HG03108 (cell line): Measurements from ENCODE around the gene GSC.

Experiments used
- ATAC-seq: cut with Tn5 transposase; IDR thresholded peaks from one replicate; pipeline ENCODE4 v1.9.1; 2021; ENCODE audit warnings: moderate library complexity; ENCODE audit not compliant: unreplicated experiment

Gene GSC

GRCh38 chr14:94772548-94772947 is 2.6 kb upstream of the GSC start:
- ATAC-seq, result no peak

DNA sequence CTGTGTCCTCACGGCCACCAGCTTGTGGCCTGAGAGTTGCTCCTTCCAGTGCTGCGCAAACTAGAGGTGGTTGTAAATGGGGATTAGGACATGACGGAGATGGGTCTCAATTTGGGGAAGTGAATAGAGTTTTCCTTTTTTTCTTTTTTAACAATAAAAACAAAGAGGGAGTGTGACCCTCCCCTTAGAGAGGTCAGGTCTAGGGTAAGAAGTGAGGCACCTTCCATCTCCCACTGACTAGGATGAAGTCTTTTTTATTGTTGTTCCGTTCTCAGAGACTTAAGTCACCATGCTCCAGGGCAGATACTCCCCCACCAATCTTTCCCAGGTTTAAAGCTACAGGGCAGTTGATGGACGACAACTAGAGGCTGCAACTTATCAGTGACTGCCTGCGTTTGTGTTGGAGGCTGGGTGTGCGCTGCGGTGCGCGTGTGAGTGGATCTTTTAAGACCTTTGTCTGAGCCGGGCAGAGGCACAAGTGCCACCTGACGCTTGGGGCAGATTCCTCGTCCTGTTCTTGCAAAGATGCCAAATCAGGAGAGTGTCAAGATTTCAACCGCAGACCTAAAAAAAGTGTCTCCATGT is 2.1 kb upstream of the GSC start:
- no peak for ATAC-seq

- ATAC-seq, result no peak
Observed at GRCh38 chr14:94771158-94771905, 1.4 kb upstream of the GSC start.

DNA sequence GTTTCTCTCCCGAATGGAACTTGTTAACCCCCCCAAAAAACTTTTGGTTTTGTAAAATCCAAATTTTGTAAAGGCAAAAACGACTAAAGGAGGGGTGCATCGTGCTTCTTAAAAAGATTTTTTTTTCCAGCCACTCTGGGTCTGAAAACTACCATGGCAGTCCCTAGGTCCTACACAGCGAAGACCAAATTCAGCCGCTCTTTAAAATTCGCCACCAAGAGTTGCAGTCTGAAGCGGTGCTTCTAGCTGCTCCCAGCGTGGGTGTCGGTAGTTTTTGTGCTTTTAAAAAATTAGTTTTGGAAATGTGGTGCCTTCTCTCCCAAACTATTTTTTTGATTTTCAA is 873 bp upstream of the GSC start:
- no peak for ATAC-seq

DNA sequence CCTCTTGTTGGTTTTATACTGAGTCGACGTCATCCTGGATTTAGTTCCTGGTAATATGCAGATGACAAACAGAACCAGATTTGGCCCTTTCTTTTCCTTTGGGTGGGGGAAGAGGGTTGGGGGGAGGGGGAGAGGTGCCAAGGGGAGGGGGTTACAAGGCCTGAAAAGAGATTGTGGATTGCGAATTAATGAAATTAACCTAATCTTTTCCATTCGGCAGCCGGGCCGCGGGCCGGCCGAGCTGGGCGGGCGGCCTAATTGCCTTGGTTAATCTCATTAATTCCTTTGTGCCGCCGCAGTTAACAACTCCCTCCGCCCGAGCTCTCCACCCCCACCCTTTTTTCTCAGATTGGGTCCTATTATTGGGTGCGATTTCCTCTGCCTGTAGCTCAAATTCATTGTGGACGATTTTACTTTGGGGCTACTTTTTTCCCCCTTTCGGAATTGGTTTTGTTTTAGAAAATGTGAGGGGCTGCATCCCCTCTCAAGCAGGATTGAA is 387 bp upstream of the GSC start:
- no peak for ATAC-seq

DNA sequence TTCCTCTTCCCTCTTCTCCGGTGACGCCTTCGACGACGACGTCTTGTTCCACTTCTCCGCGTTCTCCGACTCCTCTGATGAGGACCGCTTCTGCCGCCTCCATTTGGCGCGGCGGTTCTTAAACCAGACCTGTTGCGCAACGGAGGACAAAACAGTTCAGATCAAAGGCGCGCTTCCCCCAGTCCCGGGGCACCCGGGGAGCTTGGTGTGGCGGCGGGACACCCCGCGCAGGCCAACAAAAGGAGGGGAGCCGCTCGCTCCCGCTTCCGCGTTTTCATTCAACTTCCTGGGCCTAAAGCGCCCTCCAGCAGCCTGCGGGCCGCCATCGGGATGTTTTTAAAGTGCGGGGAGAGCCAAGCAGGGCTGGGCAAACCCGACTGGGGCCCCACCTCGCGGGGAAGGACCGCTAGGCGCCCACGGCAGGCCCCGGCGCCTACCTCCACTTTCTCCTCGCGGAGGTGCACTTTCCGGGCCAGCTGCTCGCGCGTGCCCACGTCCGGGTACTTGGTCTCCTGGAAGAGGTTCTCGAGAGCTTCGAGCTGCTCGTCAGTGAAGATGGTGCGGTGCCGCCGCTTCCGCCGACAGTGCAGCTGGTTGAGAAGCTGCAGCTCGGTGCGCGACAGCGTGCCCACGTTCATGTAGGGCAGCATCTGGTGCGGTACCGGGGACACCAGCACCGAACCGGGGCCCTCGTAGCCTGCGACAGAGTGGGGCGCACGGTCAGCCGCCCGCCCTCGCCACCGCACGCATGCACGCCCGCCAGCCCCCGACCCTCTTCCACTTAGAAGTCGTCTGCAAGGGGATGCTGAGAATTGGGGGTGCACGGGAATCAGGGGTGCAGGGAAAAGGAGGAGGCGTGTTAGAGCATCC is 1.2 kb downstream of the GSC start:
- no peak for ATAC-seq

DNA sequence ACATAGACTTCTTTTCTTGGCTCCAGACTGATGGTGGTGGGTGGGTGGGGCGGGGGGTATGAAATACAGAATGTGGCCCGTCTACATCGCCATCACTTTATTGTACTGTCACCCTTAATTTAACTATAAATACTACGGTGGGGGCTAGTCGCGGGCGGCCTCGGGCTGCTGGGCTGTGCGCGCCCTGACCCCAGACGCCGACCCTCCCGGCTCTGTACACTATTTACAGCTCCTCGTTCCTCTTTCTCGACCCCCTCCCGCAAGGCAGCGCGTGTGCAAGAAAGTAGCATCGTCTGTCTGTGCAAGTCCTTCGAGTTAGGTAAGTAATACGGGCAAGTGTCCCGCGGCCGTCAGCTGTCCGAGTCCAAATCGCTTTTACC is 1.8 kb downstream of the GSC start:
- no peak for ATAC-seq

DNA sequence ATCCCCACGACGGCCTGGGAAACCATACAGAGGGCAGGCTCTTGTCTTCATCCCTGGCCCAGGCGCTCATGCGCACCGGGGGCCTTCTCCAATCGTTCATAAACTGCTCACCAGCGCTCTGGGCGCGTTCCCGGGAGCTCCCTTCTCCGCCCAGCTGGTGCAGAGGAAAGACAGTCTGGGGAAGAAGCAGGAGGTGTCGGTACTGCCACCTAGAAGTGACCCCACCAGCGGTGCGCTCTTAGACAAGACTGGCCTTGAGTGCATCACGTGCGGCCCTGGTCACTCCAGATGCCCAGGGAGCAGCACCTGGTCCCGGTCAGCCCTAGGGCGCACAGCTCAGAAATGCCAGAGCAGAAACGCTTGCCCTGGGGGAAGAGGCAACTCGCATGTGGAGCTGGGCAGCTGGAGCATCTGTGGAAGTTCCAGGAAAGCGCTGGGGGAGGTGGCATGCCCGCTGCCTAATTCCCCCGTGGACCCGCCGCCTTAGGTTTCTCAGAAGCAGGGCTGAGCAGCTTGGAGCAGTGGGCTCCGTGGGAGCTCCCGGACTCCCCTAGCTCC is 2.5 kb downstream of the GSC start:
- ATAC-seq, result no peak

GRCh38 chr14:94764573-94764972 is 5.3 kb downstream of the GSC start:
- ATAC-seq, result no peak

DNA sequence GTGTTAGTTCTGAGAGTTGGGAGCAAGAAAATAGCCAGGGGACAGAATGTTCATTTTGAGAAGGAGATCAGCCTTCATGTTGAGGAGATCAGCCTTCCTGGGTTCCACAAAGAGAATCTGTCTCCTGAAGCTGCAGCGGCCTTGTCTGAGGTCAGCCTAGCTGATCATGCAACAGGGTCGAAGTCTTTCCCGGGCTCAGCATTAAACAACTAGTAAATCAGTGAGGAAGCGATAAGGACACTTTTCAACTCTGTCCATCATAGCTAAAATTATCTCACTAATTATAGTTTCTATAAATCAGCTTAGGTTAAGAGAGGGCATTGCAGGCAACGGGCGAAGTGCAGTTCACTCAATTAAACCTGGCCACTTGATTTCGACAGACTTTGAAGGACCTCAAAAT is 7.5 kb downstream of the GSC start:
- no peak for ATAC-seq

DNA sequence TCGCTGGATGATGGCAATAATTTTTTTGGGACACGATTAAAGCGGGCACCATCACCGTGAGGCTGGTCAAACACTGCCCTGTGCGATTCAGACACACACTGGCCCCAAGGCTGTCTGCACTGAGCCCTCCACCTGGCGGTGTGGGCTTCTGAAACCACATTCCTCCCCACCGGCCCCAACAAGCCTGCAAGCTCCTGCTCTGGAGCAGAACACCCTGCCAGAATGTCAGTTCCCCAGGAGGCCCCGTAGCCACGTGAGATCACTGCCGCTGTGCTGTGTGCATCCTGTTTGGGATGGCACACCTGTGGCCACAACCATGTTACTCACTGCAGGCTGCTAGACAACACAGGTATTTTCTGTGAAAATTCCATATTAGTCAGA is 7.9 kb downstream of the GSC start:
- ATAC-seq, result no peak

- no peak for ATAC-seq
Observed at GRCh38 chr14:94761348-94761996, 8.4 kb downstream of the GSC start.

DNA sequence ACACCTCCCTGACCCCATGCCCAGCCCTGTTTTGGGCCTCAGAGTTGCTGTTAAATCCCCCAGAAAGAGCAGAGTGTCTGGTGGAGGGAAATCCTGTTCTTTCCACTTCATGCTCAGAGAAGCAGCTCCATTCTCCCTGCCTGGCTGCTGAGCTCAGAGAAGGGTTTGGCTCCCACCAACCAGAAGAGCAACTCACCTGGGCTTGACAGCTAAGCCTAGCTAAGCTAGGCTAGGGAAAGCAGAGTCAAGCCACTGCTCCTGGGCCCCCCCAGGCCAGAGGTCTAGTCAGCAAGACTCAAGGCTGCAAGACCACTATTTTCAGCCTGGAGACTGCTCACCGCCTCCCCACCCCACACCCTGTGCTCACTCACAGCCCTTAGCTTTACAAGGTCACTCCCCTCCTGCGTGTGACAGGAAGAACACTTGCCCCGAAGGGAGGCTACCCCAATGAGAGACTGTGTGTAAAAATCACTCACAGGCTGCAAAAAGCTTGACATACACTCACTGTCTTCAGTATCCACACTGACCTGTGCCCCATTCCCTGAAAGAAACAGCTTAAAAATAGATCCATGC is 13.5 kb downstream of the GSC start:
- no peak for ATAC-seq

DNA sequence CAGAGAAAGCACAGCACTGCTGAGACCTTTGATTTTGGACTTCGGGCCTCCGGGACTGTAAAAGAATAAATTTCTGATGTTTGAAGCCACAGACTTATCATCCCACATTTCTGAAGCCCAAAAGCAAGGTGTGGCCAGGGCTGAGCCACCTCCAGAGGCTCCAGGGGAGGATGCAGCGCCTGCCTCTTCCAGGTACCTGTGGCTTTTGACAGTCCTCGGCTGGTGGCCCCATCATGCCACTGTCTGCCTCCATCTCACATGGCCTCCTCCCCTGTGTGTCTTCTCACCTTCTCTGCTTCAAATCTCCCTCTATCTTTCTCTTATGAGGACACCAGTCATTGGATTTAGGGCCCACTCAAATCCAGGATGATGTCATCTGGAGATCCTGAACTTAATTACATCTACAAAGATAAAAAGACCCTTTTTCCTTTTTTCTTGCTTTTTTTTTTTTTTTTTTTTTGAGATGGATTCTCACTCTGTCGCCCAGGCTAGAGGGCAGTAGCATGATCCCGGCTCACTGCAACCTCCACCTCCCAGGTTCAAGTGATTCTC is 15.4 kb downstream of the GSC start:
- ATAC-seq, result no peak

DNA sequence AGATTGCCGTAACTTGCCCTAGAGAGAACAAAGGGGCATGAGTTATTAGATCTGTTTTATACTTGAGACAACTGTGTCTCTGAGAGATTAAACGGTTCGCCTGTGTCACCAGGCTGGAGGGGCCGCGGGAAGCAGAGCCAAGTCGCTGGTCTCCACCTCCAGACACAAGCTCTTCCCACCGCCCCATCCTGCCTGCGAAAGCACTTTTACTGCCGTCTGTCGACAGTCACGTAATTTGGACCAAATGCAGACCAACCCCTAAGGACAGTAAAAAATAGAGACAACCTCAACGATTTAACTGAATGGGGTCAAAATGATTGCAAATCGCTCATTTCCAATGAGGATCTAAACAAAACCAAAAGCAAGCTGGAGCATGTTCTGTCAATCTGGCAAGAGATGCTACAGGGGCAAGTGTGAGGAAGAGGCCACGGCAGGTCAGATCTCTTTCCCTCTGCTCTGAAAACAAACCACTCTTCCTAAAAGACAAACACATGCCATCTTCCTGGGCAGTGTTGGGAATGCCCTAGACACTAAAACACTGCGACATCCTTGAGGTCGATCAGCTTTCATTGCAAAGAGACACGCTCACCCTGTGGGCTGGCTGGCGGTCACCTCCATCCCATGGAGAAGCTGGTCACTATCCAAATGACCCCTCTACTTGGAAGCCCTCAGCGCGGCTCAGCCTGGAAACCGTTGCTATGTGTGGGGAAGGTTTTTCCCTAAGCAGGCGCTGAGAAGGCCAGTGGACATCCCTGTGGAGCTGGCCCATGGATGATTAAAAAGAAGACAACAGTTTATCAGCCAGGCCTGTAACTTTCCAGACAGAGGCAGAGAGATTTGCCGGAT is 17.1 kb downstream of the GSC start:
- no peak for ATAC-seq

- ATAC-seq, result no peak
Observed at GRCh38 chr14:94751956-94752355, 18.0 kb downstream of the GSC start.

GRCh38 chr14:94751321-94751720 is 18.6 kb downstream of the GSC start:
- ATAC-seq, result no peak

GRCh38 chr14:94750371-94750770 is 19.5 kb downstream of the GSC start:
- ATAC-seq, result no peak

DNA sequence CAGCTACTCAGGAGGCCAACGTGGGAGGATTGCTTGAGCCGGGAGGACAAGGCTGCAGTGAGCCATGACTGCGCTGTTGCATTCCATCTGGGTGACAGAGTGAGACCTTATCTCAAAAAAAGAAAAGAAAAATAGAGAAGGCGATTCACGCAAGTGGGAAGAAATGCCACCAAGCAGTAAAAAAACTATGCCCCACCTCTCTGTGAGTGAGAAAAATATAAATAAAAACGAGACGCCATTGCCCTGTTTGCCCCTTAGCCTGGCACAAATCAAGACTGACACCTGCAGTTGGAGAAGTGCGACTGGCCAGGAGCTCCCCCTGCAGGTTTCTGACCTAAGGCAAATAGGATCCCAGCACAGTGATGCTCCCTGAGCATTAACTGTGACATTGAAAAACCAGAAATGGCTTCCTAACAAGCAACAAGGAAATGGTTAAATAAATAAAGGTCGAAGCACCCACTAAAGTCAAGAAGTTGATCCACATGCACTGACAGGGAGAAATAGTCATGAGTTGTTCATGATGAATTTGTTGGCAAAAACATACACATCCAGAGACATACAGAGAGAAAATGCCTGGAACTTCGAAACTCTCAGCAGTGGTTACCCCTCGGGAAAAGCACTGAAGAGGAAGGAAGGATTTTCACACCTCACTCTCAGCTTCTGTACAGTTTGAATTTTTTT is 21.1 kb downstream of the GSC start:
- no peak for ATAC-seq
